Neural progenitor cell (in vitro differentiated cells): Measurements from ENCODE around the gene YAP1. TPM values are rescaled to one million over a fixed set of nuclear protein-coding genes. Genes with fewer than 3 reads are reported as not detected.

Source experiments
- DNase-seq: peaks from one replicate; pipeline ENCODE4 v3.0.0-alpha.2; 2016; ENCODE audit warnings: low spot score
- H2AFZ ChIP-seq: fragments of 200-600 bp; sonication (generic); replicated peaks from 2 replicates; pipeline ENCODE4 v1.6.1; 2016; ENCODE audit warnings: antibody characterized with exemption
- H3F3A ChIP-seq: fragments of 200-600 bp; sonication (generic); 2 replicates; pipeline ENCODE4 v1.6.1; 2016; ENCODE audit warnings: antibody characterized with exemption, low read depth
- H3K27ac ChIP-seq: fragments of 200-600 bp; sonication (generic); 2 replicates; pipeline ENCODE4 v1.5.1; 2016; ENCODE audit warnings: mild to moderate bottlenecking
- H3K27me3 ChIP-seq: fragments of 200-600 bp; sonication (generic); 2 replicates; pipeline ENCODE4 v1.6.1; 2016; ENCODE audit warnings: mild to moderate bottlenecking, moderate library complexity
- H3K36me3 ChIP-seq: fragments of 200-600 bp; sonication (generic); 2 replicates; pipeline ENCODE4 v1.5.1; 2016
- H3K4me1 ChIP-seq: fragments of 200-600 bp; sonication (generic); 2 replicates; pipeline ENCODE4 v1.6.1; 2016; ENCODE audit warnings: mixed run types
- H3K4me2 ChIP-seq: fragments of 200-600 bp; sonication (generic); 2 replicates; pipeline ENCODE4 v1.6.1; 2016
- H3K4me3 ChIP-seq: fragments of 200-600 bp; sonication (generic); 2 replicates; pipeline ENCODE4 v1.5.1; 2016
- H3K79me2 ChIP-seq: fragments of 200-600 bp; sonication (generic); 2 replicates; pipeline ENCODE4 v1.6.1; 2016; ENCODE audit warnings: low read depth
- H3K9ac ChIP-seq: fragments of 200-600 bp; sonication (generic); 2 replicates; pipeline ENCODE4 v1.6.1; 2016
- H3K9me3 ChIP-seq: fragments of 200-600 bp; sonication (generic); 2 replicates; pipeline ENCODE4 v1.5.1; 2016; ENCODE audit warnings: low read depth
- H4K20me1 ChIP-seq: fragments of 200-600 bp; sonication (generic); 2 replicates; pipeline ENCODE4 v1.6.1; 2016; ENCODE audit warnings: low read depth
- H3K27ac Mint-ChIP-seq: 3 replicates; pipeline ENCODE4 v1.8.0; 2021; ENCODE audit warnings: mixed read lengths
- H3K27me3 Mint-ChIP-seq: 2 replicates; pipeline ENCODE4 v1.8.0; 2022; ENCODE audit warnings: low read depth, mild to moderate bottlenecking, inconsistent platforms, moderate library complexity, mixed read lengths; ENCODE audit not compliant: insufficient read depth
- H3K36me3 Mint-ChIP-seq: 3 replicates; pipeline ENCODE4 v1.8.0; 2021; ENCODE audit warnings: mixed read lengths
- H3K4me1 Mint-ChIP-seq: 3 replicates; pipeline ENCODE4 v1.8.0; 2021; ENCODE audit warnings: mixed read lengths
- H3K4me3 Mint-ChIP-seq: 3 replicates; pipeline ENCODE4 v1.8.0; 2021; ENCODE audit warnings: mild to moderate bottlenecking, moderate library complexity, mixed read lengths
- H3K9me3 Mint-ChIP-seq: 3 replicates; pipeline ENCODE4 v1.8.0; 2020; ENCODE audit warnings: mixed read lengths
- CTCF ChIP-seq: fragments of 200-600 bp; sonication (generic); IDR thresholded peaks from 2 replicates; pipeline ENCODE4 v1.5.1; 2017; ENCODE audit warnings: antibody characterized with exemption, mild to moderate bottlenecking
- EZH2 ChIP-seq: fragments of 200-600 bp; sonication (generic); IDR thresholded peaks from 2 replicates; pipeline ENCODE4 v1.6.1; 2017; ENCODE audit warnings: antibody characterized with exemption, mild to moderate bottlenecking, moderate library complexity
- EZH2phosphoT487 ChIP-seq: fragments of 200-600 bp; sonication (generic); IDR thresholded peaks from 2 replicates; pipeline ENCODE4 v1.6.1; 2017; ENCODE audit warnings: antibody characterized with exemption
- total RNA-seq: library from RNA; depleted of rRNA; stranded (reverse); fragments of >200 nt; gene quantifications from 2 replicates; pipeline ENCODE4 v1.2.3, GENCODE V29; 2015; ENCODE audit warnings: low replicate concordance

Gene YAP1
- total RNA-seq, 1 donor from 2014 or later: 59.9 TPM

- no peak overlapping the region for H3K4me3 Mint-ChIP-seq
- H3K36me3 Mint-ChIP-seq: peaks cover 9% of the 10 kb centered on the region
- peaks cover 76% of the 10 kb centered on the region for H3K4me1 Mint-ChIP-seq
- Histone ChIP-seq H3K27ac (no peak overlapping the region), H3K4me3 (peak overlapping the region; percentile 6), H2AFZ (no peak overlapping the region), H3K79me2 (peaks cover 98% of the 10 kb centered on the region), H3K4me1 (peaks cover 80% of the 10 kb centered on the region), H3K9me3 (no peaks in the 10 kb centered on the region), H3F3A (peaks cover 48% of the 10 kb centered on the region), H3K4me2 (peak overlapping the region; percentile 68), H3K9ac (no peak overlapping the region), H4K20me1 (peaks cover 83% of the 10 kb centered on the region), H3K27me3 (peaks cover 8% of the 10 kb centered on the region), H3K36me3 (peaks cover 4% of the 10 kb centered on the region)
- no peak for DNase-seq
- H3K9me3 Mint-ChIP-seq: no peaks in the 10 kb centered on the region
- H3K27ac Mint-ChIP-seq: no peak overlapping the region
- H3K27me3 Mint-ChIP-seq: no peaks in the 10 kb centered on the region
- no peak for TF ChIP-seq EZH2phosphoT487
- TF ChIP-seq EZH2: no peak
- TF ChIP-seq CTCF: no peak
These were observed 6.4 kb downstream of the YAP1 start for GRCh38 chr11:102116453-102117205.

- H3K4me3 Mint-ChIP-seq: no peak overlapping the region
- no peaks in the 10 kb centered on the region for H3K27me3 Mint-ChIP-seq
- TF ChIP-seq CTCF: no peak
- no peak for TF ChIP-seq EZH2phosphoT487
- TF ChIP-seq EZH2: no peak
- no peak overlapping the region for H3K9ac ChIP-seq
- H3F3A ChIP-seq: peaks cover 38% of the 10 kb centered on the region
- no peaks in the 10 kb centered on the region for H3K9me3 ChIP-seq
- H3K9me3 Mint-ChIP-seq: peaks cover 8% of the 10 kb centered on the region
- peaks cover 76% of the 10 kb centered on the region for H3K4me1 Mint-ChIP-seq
- H3K4me2 ChIP-seq: no peak overlapping the region
- peaks cover 83% of the 10 kb centered on the region for H4K20me1 ChIP-seq
- no peak for DNase-seq
- peaks cover 8% of the 10 kb centered on the region for H3K27me3 ChIP-seq
- peaks cover 4% of the 10 kb centered on the region for H3K36me3 ChIP-seq
- peaks cover 98% of the 10 kb centered on the region for H3K79me2 ChIP-seq
- peaks cover 78% of the 10 kb centered on the region for H3K4me1 ChIP-seq
- H3K36me3 Mint-ChIP-seq: peaks cover 17% of the 10 kb centered on the region
- H3K27ac Mint-ChIP-seq: no peak overlapping the region
- H2AFZ ChIP-seq: no peak overlapping the region
- no peak overlapping the region for H3K27ac ChIP-seq
- no peak overlapping the region for H3K4me3 ChIP-seq
These were observed 7.3 kb downstream of the YAP1 start for GRCh38 chr11:102117472-102118113.

- H3K4me3 ChIP-seq: peak overlapping the region; percentile 26
- peaks cover 38% of the 10 kb centered on the region for H3F3A ChIP-seq
- H3K4me2 ChIP-seq: peak overlapping the region; percentile 68
- peak overlapping the region; percentile 83 for H3K4me3 Mint-ChIP-seq
- peaks cover 25% of the 10 kb centered on the region for H3K36me3 Mint-ChIP-seq
- peaks cover 65% of the 10 kb centered on the region for H3K4me1 ChIP-seq
- H3K9ac ChIP-seq: no peak overlapping the region
- H3K36me3 ChIP-seq: peaks cover 4% of the 10 kb centered on the region
- H3K4me1 Mint-ChIP-seq: peaks cover 68% of the 10 kb centered on the region
- H4K20me1 ChIP-seq: peaks cover 72% of the 10 kb centered on the region
- H3K27ac ChIP-seq: no peak overlapping the region
- peak; percentile 74 for DNase-seq
- TF ChIP-seq EZH2 (no peak), EZH2phosphoT487 (no peak), CTCF (no peak)
- H3K9me3 ChIP-seq: no peaks in the 10 kb centered on the region
- peak overlapping the region; percentile 99 for H3K27ac Mint-ChIP-seq
- peaks cover 98% of the 10 kb centered on the region for H3K79me2 ChIP-seq
- H3K9me3 Mint-ChIP-seq: peaks cover 17% of the 10 kb centered on the region
- peaks cover 8% of the 10 kb centered on the region for H3K27me3 ChIP-seq
- no peak overlapping the region for H2AFZ ChIP-seq
- H3K27me3 Mint-ChIP-seq: no peaks in the 10 kb centered on the region
These were observed 8.7 kb downstream of the YAP1 start for GRCh38 chr11:102118937-102119336.
